ENCODE results near the gene CPA5. TPM values are rescaled to one million over a fixed set of nuclear protein-coding genes. Genes with fewer than 3 reads are reported as not detected.
A peak's percentile ranks its signal among the peaks of the same experiment; 100 is the strongest.

CPA5 gene
- total and polyA plus RNA-seq, 2 of the 8 experiments (the other 6 are each of a cell fraction or from before 2014, with no cell fraction given): 0.12 TPM; not detected in 1

GRCh38 chr7:130381468-130382312 lies 37.1 kb downstream of the CPA5 start:
- Histone ChIP-seq H2AFZ (ENCODE audit: low read length) (no peak overlapping the region), H3K4me1 (replicated peaks in 1 of 4; ENCODE audit: control insufficient read depth in 3 of 4, insufficient read depth in 4 of 4, low read length in 3 of 4) (peaks cover 0 to 2% (median 0%) of the 10 kb centered on the region in 4 experiments; a peak in 1 of 7 replicates), H3K14ac (ENCODE audit: insufficient read length) (no peak overlapping the region), H2BK20ac (ENCODE audit: low read length) (no peak overlapping the region), H2BK12ac (ENCODE audit: low read depth, low read length) (no peak overlapping the region), H3K18ac (ENCODE audit: extremely low read depth, low read length) (no peak overlapping the region; the same call in 1 of the 2 replicates), H3K9me3 (ENCODE audit: insufficient read depth in 2 of 2, low read depth in 1 of 2, low read length in 1 of 2) (peaks cover 6% of the 10 kb centered on the region in 2 experiments), H2BK120ac (replicated peaks; ENCODE audit: low read depth, low read length) (no peak overlapping the region), H2BK15ac (ENCODE audit: low read length) (no peak overlapping the region), H3K79me1 (ENCODE audit: low read depth, low read length) (no peaks in the 10 kb centered on the region), H2AK5ac (ENCODE audit: low read depth, low read length) (0 out of 2 replicates have a peak overlapping the region, but pooled peaks have one; percentile 53), H3K9ac (replicated peaks in 1 of 4; ENCODE audit: extremely low read depth in 1 of 4, low read depth in 3 of 4, low read length in 3 of 4) (no peak overlapping the region), H3K23ac (ENCODE audit: insufficient read length) (no peak overlapping the region), H3K79me2 (ENCODE audit: control insufficient read depth in 1 of 2, insufficient read depth in 2 of 2, low read length in 2 of 2) (no peaks in the 10 kb centered on the region), H3K27ac (ENCODE audit: low read depth, low read length) (no peak overlapping the region), H3K4me3 (ENCODE audit: extremely low read depth in 1 of 4, insufficient read depth in 2 of 4, low read depth in 3 of 4, low read length in 4 of 4) (no peak overlapping the region), H3K4ac (replicated peaks; ENCODE audit: insufficient read length, low read depth, low read length) (no peak overlapping the region), H4K20me1 (replicated peaks in 1 of 2; ENCODE audit: control insufficient read depth in 1 of 2, insufficient read depth in 2 of 2, low read length in 2 of 2) (no peaks in the 10 kb centered on the region), H3K23me2 (ENCODE audit: low read depth, low read length) (no peaks in the 10 kb centered on the region; the same call in 1 of the 2 replicates), H4K5ac (ENCODE audit: insufficient read length, low read depth, low read length) (no peak overlapping the region), H3K4me2 (ENCODE audit: insufficient read depth in 1 of 2, low read depth in 2 of 2, low read length in 2 of 2) (no peak overlapping the region), H4K91ac (replicated peaks; ENCODE audit: insufficient read length, low read length) (no peak overlapping the region), H3K56ac (replicated peaks; ENCODE audit: insufficient read length, low read depth, low read length) (no peak overlapping the region), H2BK5ac (ENCODE audit: low read depth, low read length) (no peak overlapping the region), H3K27me3 (replicated peaks in 1 of 4; ENCODE audit: control insufficient read depth in 3 of 4, extremely low read depth in 1 of 4, insufficient read depth in 3 of 4, low read length in 3 of 4) (no peaks in the 10 kb centered on the region; a peak in 1 of 7 replicates), H3K36me3 (ENCODE audit: control insufficient read depth in 2 of 4, insufficient read depth in 4 of 4, low read length in 3 of 4) (no peaks in the 10 kb centered on the region), H4K8ac (ENCODE audit: extremely low read depth, insufficient read depth, low read length) (peak overlapping the region; percentile 39; the same call in 1 of the 2 replicates)
- ChIA-PET CTCF (ENCODE audit: partially characterized antibody) (interaction anchor here (0.9 to 5.7 kb wide), 23 partner anchors 11 to 118 kb away, joined by 3 to 59 read pairs (median 4); partner anchors contain the start of gene CPA5), POLR2A (ENCODE audit: partially characterized antibody) (interaction anchor here (0.7 to 1.6 kb wide), 5 partner anchors 9 to 152 kb away, joined by 3 read pairs; no protein-coding TSS in a partner anchor)
- DNase-seq (ENCODE audit: low read depth in 1 of 2, low spot score in 2 of 2): peak; percentile 36 to 83
- no peak for FAIRE-seq
- WGBS, 2 experiments (ENCODE audit: extremely low coverage in 1 of 2, insufficient coverage in 1 of 2, insufficient read length in 1 of 2, insufficient replicate concordance in 2 of 2, low coverage in 1 of 2, low lambda C conversion rate in 2 of 2, missing lambda C conversion rate in 1 of 2): 84% methylated on average over 41 of the region's 41 CpGs; no CpG with 5 or more reads in 1 of the 2 experiments
- TF ChIP-seq BACH1 (IDR thresholded peaks at IDR 0.05; ENCODE audit: low read length): no peak
- TF ChIP-seq USF2 (IDR thresholded peaks at IDR 0.05; ENCODE audit: low read length): no peak
- no peak for TF ChIP-seq ASH2L (IDR thresholded peaks at IDR 0.05; ENCODE audit: low read length)
- TF ChIP-seq CHD1 (IDR thresholded peaks at IDR 0.05; ENCODE audit: low read depth, low read length): no peak
- TF ChIP-seq MAFK (IDR thresholded peaks at IDR 0.05; ENCODE audit: low read depth, low read length): no peak
- TF ChIP-seq BCL11A (IDR thresholded peaks at IDR 0.05; ENCODE audit: low read depth in 2 of 2, low read length in 2 of 2): no peak
- no peak for TF ChIP-seq TBP (IDR thresholded peaks at IDR 0.05; ENCODE audit: low read depth, low read length)
- no peak for TF ChIP-seq SRF (IDR thresholded peaks at IDR 0.05; ENCODE audit: low read depth, low read length)
- TF ChIP-seq RFX5 (IDR thresholded peaks at IDR 0.05; ENCODE audit: borderline replicate concordance, low read depth, low read length): no peak
- no peak for TF ChIP-seq KDM4A (IDR thresholded peaks at IDR 0.05; ENCODE audit: low read depth, low read length, severe bottlenecking)
- no peak for TF ChIP-seq TAF1 (IDR thresholded peaks at IDR 0.05; ENCODE audit: low read depth, low read length)

Measured in H1 (cell line).